OCI-LY7 (cell line): ENCODE measurements around the gene STAU1. TPM values are rescaled to one million over a fixed set of nuclear protein-coding genes. Genes with fewer than 3 reads are reported as not detected.
"Not testable (repeated sequence)": the region's sequence is repeated elsewhere in the genome, so short reads cannot be mapped to it uniquely, and the experiment has no call there.

Experiments used
- BruUV-seq: library from RNA; stranded (reverse); fragments of 400-500 nt; replicated peaks from 2 replicates; lab custom pipeline; 2021; lab: Mats Ljungman, UMichigan
- CTCF ChIA-PET: fragments of 300-600 bp; sonication (Branson Sonifier 250); formaldehyde crosslinking; loops from one replicate; lab custom pipeline; 2022; ENCODE audit warnings: antibody characterized with exemption; ENCODE audit not compliant: unreplicated experiment; lab: Charles Lee
- POLR2A ChIA-PET: fragments of 300-600 bp; sonication (Branson Sonifier 250); formaldehyde crosslinking; loops from one replicate; lab custom pipeline; 2022; ENCODE audit warnings: antibody characterized with exemption; lab: Charles Lee
- DNase-seq: peaks from one replicate; pipeline ENCODE4 v3.0.0-alpha.2; 2015; ENCODE audit warnings: low spot score
- H2AFZ ChIP-seq: fragments of 200-600 bp; sonication (generic), shearing (Covaris generic); 2 replicates; pipeline ENCODE4 v1.6.1; 2014; ENCODE audit warnings: mild to moderate bottlenecking, antibody characterized with exemption, low read length, moderate library complexity
- H3K27ac ChIP-seq: fragments of 200-600 bp; sonication (generic); 2 replicates; pipeline ENCODE4 v1.5.1; 2014; ENCODE audit warnings: mixed run types, low read depth, mild to moderate bottlenecking, moderate library complexity, low read length, inconsistent platforms; ENCODE audit not compliant: poor library complexity, severe bottlenecking
- H3K36me3 ChIP-seq: fragments of 200-600 bp; sonication (generic); 2 replicates; pipeline ENCODE4 v1.6.1; 2014; ENCODE audit warnings: mild to moderate bottlenecking, antibody characterized with exemption, low read length, moderate library complexity, mixed read lengths; ENCODE audit not compliant: insufficient read depth
- H3K4me1 ChIP-seq: fragments of 200-600 bp; sonication (generic); 2 replicates; pipeline ENCODE4 v1.5.1; 2014; ENCODE audit warnings: mild to moderate bottlenecking, low read length; ENCODE audit not compliant: insufficient read depth, poor library complexity, severe bottlenecking
- H3K4me2 ChIP-seq: fragments of 200-600 bp; sonication (generic); 2 replicates; pipeline ENCODE4 v1.6.1; 2014; ENCODE audit warnings: mild to moderate bottlenecking, low read length
- H3K4me3 ChIP-seq: fragments of 200-600 bp; sonication (generic); 2 replicates; pipeline ENCODE4 v1.5.1; 2014; ENCODE audit warnings: mild to moderate bottlenecking, low read depth, low read length; ENCODE audit not compliant: poor library complexity, severe bottlenecking
- H3K79me2 ChIP-seq: fragments of 200-600 bp; sonication (generic); 2 replicates; pipeline ENCODE4 v1.6.1; 2016; ENCODE audit warnings: low read depth, mild to moderate bottlenecking, low read length, moderate library complexity, mixed read lengths; ENCODE audit not compliant: insufficient read depth
- H3K9me2 ChIP-seq: fragments of 200-600 bp; sonication (generic); 2 replicates; pipeline ENCODE4 v1.6.1; 2016; ENCODE audit warnings: mild to moderate bottlenecking, low read length, mixed read lengths; ENCODE audit not compliant: insufficient read depth
- H3K9me3 ChIP-seq: fragments of 200-600 bp; sonication (generic); 2 replicates; pipeline ENCODE4 v1.6.1; 2014; ENCODE audit warnings: mild to moderate bottlenecking, mixed run types, low read length, mixed read lengths
- H4K20me1 ChIP-seq: fragments of 200-600 bp; sonication (generic); 2 replicates; pipeline ENCODE4 v1.6.1; 2014; ENCODE audit warnings: mild to moderate bottlenecking, antibody characterized with exemption, low read length, moderate library complexity, mixed read lengths; ENCODE audit not compliant: insufficient read depth
- EZH2phosphoT487 ChIP-seq: fragments of 200-600 bp; sonication (generic); IDR thresholded peaks from 2 replicates; pipeline ENCODE4 v1.6.1; 2018; ENCODE audit warnings: low read depth, borderline replicate concordance, mild to moderate bottlenecking, mixed run types, antibody characterized with exemption, low read length, moderate library complexity, mixed read lengths
- intact Hi-C: fragments of 100-400 bp; cut with micrococcal nuclease; formaldehyde crosslinking; loops from one replicate; pipeline ENCODE4 v1.10.0; 2022; ENCODE audit not compliant: unreplicated experiment
- total RNA-seq, 2 experiments: library from RNA; depleted of rRNA in 1 of 2; stranded (reverse); fragments of >200 nt in 1 of 2; shearing (Covaris generic) in 1 of 2; gene quantifications; 2 replicates each; pipeline ENCODE4 v1.2.3, GENCODE V29; 2014 to 2022
- TF ChIP-seq, protein P1 (sequence below): fragments of 200-600 bp; sonication (generic); conservative IDR thresholded peaks from 2 replicates; pipeline ENCODE4 v1.5.1; 2014; ENCODE audit warnings: mild to moderate bottlenecking, antibody characterized with exemption, low read length, moderate library complexity, mixed read lengths

The STAU1 gene
- total RNA-seq, 2 experiments from 2014 or later = 36.8 to 66.8 TPM

DNA sequence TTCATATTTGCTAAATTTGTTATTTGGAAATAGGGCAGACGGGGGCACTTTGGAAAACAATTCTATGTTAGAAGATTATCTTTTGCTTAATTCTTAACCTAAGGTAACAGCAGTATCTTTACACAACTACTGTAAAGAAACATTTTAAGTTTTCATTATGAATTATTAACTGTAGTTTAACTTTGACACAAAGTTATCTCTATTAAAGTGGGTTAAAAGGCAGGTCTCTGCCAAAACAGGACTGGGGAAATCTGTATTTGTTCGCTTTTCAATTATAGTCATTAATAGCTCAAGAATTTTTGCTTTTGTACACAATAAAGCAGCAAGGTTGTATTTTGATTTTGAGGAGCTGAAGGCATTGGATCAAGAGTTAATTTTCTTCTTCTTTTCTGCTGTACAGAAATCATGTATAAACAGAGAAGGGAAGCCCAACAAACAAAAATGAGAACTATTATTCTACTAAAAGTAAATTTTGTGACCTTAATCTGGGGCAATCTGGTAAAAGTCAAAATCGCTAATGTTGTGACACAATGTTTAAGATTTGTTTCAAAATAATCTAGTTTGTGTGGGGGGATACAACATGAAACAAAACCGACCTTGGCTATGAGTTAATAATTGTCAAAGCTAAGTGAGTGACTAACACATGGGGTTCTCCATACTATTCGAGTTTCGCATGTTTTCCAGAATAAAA is 2.9 kb downstream of the STAU1 start:
- H3K36me3 ChIP-seq = peaks cover 26% of the 10 kb centered on the region; the same call in 1 of the 2 replicates
- no peak overlapping the region for H2AFZ ChIP-seq
- H3K27ac ChIP-seq = no peak overlapping the region
- H3K4me1 ChIP-seq = peaks cover 30% of the 10 kb centered on the region
- no peak overlapping the region for H3K4me3 ChIP-seq
- peaks cover 73% of the 10 kb centered on the region for H3K79me2 ChIP-seq
- ChIA-PET POLR2A (interaction anchor here (0.7 to 1.2 kb wide), 2 partner anchors 562 to 931 kb away, joined by 3 read pairs; no protein-coding TSS in a partner anchor), CTCF (no interaction called here)
- peaks cover 47% of the 10 kb centered on the region for H4K20me1 ChIP-seq
- no peak for DNase-seq
- H3K4me2 ChIP-seq = peak overlapping the region; percentile 97
- no TSS peak for BruUV-seq
- H3K9me2 ChIP-seq = no peaks in the 10 kb centered on the region
- intact Hi-C loops = no loop called here
- H3K9me3 ChIP-seq = no peaks in the 10 kb centered on the region
- TF ChIP-seq EZH2phosphoT487 = no peak
- TF ChIP-seq, protein P1, sequence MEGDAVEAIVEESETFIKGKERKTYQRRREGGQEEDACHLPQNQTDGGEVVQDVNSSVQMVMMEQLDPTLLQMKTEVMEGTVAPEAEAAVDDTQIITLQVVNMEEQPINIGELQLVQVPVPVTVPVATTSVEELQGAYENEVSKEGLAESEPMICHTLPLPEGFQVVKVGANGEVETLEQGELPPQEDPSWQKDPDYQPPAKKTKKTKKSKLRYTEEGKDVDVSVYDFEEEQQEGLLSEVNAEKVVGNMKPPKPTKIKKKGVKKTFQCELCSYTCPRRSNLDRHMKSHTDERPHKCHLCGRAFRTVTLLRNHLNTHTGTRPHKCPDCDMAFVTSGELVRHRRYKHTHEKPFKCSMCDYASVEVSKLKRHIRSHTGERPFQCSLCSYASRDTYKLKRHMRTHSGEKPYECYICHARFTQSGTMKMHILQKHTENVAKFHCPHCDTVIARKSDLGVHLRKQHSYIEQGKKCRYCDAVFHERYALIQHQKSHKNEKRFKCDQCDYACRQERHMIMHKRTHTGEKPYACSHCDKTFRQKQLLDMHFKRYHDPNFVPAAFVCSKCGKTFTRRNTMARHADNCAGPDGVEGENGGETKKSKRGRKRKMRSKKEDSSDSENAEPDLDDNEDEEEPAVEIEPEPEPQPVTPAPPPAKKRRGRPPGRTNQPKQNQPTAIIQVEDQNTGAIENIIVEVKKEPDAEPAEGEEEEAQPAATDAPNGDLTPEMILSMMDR = no peak

- Histone ChIP-seq H3K4me3 (no peak overlapping the region), H3K4me2 (peak overlapping the region; percentile 97; the same call in 1 of the 2 replicates), H3K79me2 (peaks cover 78% of the 10 kb centered on the region), H3K9me2 (no peaks in the 10 kb centered on the region), H3K4me1 (peaks cover 35% of the 10 kb centered on the region), H4K20me1 (peaks cover 52% of the 10 kb centered on the region), H3K27ac (no peak overlapping the region), H3K9me3 (no peaks in the 10 kb centered on the region), H3K36me3 (peaks cover 26% of the 10 kb centered on the region; the same call in 1 of the 2 replicates), H2AFZ (no peak overlapping the region)
- CTCF ChIA-PET = no interaction called here
- TF ChIP-seq EZH2phosphoT487 = no peak
- TF ChIP-seq, protein P1 = no peak
- intact Hi-C loops = no loop called here
- POLR2A ChIA-PET = interaction anchor here (0.5 to 1.2 kb wide), 4 partner anchors 32 to 931 kb away, joined by 3 read pairs; no protein-coding TSS in a partner anchor
- no TSS peak for BruUV-seq
- DNase-seq = no peak
These were observed 3.5 kb downstream of the STAU1 start for GRCh38 chr20:49184691-49185070.

- CTCF ChIA-PET = not testable (repeated sequence)
These were observed 4.0 kb downstream of the STAU1 start for GRCh38 chr20:49184084-49184501.

More at GRCh38 chr20:49184084-49184501, 4.0 kb downstream of the STAU1 start:
- Histone ChIP-seq H3K36me3 (peaks cover 26% of the 10 kb centered on the region; the same call in 1 of the 2 replicates), H3K4me1 (peaks cover 41% of the 10 kb centered on the region), H3K79me2 (peaks cover 84% of the 10 kb centered on the region), H4K20me1 (peaks cover 52% of the 10 kb centered on the region)
- H2AFZ ChIP-seq, DNase-seq, H3K4me2 ChIP-seq, H3K27ac ChIP-seq, intact Hi-C loops, H3K9me3 ChIP-seq, H3K9me2 ChIP-seq, BruUV-seq, H3K4me3 ChIP-seq: not testable (repeated sequence)
- POLR2A ChIA-PET = interaction anchor here (0.5 to 1.2 kb wide), 5 partner anchors 32 to 932 kb away, joined by 3 read pairs; no protein-coding TSS in a partner anchor
